ENCODE results near the gene FJX1. TPM values are rescaled to one million over a fixed set of nuclear protein-coding genes. Genes with fewer than 3 reads are reported as not detected.

The FJX1 gene
- total RNA-seq, 1 experiment from 2014 or later, result 13.5 TPM

DNA sequence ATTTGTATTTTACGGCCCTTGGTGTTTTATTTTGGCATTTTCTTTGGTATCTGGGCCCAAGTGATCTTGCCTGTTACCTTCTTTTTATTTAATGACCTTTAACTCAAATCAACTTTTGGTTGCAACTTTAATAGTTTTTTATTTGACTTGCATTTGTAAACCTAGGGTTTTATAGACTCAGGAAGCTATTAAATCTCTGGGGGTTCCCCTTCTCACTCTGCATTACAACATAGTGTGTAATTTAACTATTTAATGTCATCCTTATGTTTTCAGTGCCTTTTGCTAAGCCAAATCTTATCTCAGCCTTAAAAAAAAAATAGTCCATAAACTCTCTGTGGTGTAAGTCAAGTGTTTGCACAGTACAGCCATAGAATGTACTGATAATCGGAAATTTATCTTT is 3.4 kb downstream of the FJX1 start:
- DNase-seq (ENCODE audit: low read depth, low spot score), result no peak
- in situ Hi-C loops (cut with HindIII; ENCODE audit: low pct_unique_long_range_greater_than_20kb, low sequenced_read_pairs), result no loop called here

DNA sequence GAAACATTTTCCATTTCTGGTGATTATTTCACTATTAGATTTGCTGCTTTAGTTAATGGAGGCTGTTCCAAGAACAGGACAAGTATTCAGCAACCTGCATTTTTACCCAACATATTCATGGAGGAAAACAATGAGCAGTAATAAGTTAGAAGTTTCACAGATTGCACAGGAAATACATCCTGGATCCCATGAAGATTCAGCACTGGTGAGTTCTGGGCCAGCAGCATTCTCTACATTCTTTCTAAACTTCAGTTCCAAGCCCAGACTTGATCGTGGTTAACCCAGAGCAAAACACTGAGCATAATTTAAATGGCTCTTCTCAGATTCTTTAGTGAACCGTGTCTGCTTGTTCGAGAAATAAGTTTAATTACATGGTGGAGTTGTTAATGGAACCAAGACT is 3.8 kb downstream of the FJX1 start:
- in situ Hi-C loops (cut with HindIII; ENCODE audit: low pct_unique_long_range_greater_than_20kb, low sequenced_read_pairs), result no loop called here
- no peak for DNase-seq (ENCODE audit: low read depth, low spot score)

GRCh38 chr11:35623621-35624168 is 5.4 kb downstream of the FJX1 start:
- DNase-seq (ENCODE audit: low read depth, low spot score), result no peak
- in situ Hi-C loops (cut with HindIII; ENCODE audit: low pct_unique_long_range_greater_than_20kb, low sequenced_read_pairs), result no loop called here

- in situ Hi-C loops (cut with HindIII; ENCODE audit: low pct_unique_long_range_greater_than_20kb, low sequenced_read_pairs), result no loop called here
Observed at GRCh38 chr11:35624316-35624715, 6.1 kb downstream of the FJX1 start.

DNA sequence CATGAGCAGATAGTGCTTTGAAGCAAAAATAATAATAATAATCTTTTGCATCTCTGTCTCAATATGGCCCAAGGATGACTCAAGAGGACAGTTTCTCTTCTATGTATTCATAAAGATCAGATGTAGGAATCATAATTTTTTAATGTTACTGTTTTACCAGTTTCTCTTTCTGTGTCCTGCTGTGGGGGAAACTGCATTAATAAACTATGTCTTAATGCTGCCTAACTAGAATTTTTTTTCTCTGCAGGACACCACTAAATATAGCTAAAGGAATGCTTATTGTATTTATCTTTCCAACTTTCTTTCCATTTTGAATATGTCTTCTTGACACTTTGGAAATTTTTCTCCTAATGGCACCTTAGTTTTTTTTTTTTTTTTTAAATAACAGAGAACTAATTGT is 6.5 kb downstream of the FJX1 start:
- no peak for DNase-seq (ENCODE audit: low read depth, low spot score)
- in situ Hi-C loops (cut with HindIII; ENCODE audit: low pct_unique_long_range_greater_than_20kb, low sequenced_read_pairs), result no loop called here

More at GRCh38 chr11:35624316-35624715, 6.1 kb downstream of the FJX1 start:
- DNase-seq (ENCODE audit: low read depth, low spot score), result no peak

- DNase-seq (ENCODE audit: low read depth, low spot score), result no peak
- in situ Hi-C loops (cut with HindIII; ENCODE audit: low pct_unique_long_range_greater_than_20kb, low sequenced_read_pairs), result no loop called here
Observed at GRCh38 chr11:35626501-35626900, 8.2 kb downstream of the FJX1 start.

- in situ Hi-C loops (cut with HindIII; ENCODE audit: low pct_unique_long_range_greater_than_20kb, low sequenced_read_pairs), result no loop called here
- DNase-seq (ENCODE audit: low read depth, low spot score), result no peak
Observed at GRCh38 chr11:35629511-35629910, 11.3 kb downstream of the FJX1 start.

GRCh38 chr11:35629914-35630313 is 11.7 kb downstream of the FJX1 start:
- in situ Hi-C loops (cut with HindIII; ENCODE audit: low pct_unique_long_range_greater_than_20kb, low sequenced_read_pairs), result no loop called here
- DNase-seq (ENCODE audit: low read depth, low spot score), result peak; percentile 22

GRCh38 chr11:35631891-35632290 is 13.6 kb downstream of the FJX1 start:
- DNase-seq (ENCODE audit: low read depth, low spot score), result no peak
- in situ Hi-C loops (cut with HindIII; ENCODE audit: low pct_unique_long_range_greater_than_20kb, low sequenced_read_pairs), result no loop called here

- no peak for DNase-seq (ENCODE audit: low read depth, low spot score)
Observed at GRCh38 chr11:35632301-35632700, 14.0 kb downstream of the FJX1 start.

DNA sequence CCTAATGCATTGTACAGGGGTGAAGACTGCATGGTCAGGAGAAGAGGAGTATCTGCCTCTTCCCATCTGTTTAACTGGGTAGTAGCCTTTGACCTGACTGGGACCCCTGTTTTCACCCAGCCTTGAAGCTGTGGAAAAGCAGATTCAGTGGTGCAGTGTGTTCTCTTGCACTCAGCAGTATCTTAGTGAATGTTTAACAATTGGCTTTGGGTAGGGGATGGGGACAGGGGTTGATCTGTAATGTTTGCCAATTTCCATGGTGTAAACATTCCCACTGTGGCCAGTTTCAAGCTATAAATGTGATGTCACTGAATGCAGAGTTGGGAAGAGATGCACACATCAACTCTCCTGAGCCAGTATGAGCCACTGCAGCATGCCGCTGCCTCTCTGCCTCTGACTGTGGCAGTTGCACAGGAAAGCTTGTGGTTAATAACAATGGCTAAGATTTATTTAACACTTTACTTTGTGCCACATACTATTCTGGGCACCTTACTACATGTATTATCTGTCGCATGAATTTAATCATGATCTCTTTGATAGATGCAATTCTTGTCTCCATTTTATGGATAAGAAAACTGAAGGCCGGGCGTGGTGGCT is 15.7 kb downstream of the FJX1 start:
- in situ Hi-C loops (cut with HindIII; ENCODE audit: low pct_unique_long_range_greater_than_20kb, low sequenced_read_pairs), result no loop called here
- no peak for DNase-seq (ENCODE audit: low read depth, low spot score)

More at GRCh38 chr11:35632301-35632700, 14.0 kb downstream of the FJX1 start:
- in situ Hi-C loops (cut with HindIII; ENCODE audit: low pct_unique_long_range_greater_than_20kb, low sequenced_read_pairs), result no loop called here

- in situ Hi-C loops (cut with HindIII; ENCODE audit: low pct_unique_long_range_greater_than_20kb, low sequenced_read_pairs), result no loop called here
- no peak for DNase-seq (ENCODE audit: low read depth, low spot score)
Observed at GRCh38 chr11:35635933-35636332, 17.7 kb downstream of the FJX1 start.

- in situ Hi-C loops (cut with HindIII; ENCODE audit: low pct_unique_long_range_greater_than_20kb, low sequenced_read_pairs), result no loop called here
- DNase-seq (ENCODE audit: low read depth, low spot score), result no peak
Observed at GRCh38 chr11:35639591-35640179, 21.4 kb downstream of the FJX1 start.

DNA sequence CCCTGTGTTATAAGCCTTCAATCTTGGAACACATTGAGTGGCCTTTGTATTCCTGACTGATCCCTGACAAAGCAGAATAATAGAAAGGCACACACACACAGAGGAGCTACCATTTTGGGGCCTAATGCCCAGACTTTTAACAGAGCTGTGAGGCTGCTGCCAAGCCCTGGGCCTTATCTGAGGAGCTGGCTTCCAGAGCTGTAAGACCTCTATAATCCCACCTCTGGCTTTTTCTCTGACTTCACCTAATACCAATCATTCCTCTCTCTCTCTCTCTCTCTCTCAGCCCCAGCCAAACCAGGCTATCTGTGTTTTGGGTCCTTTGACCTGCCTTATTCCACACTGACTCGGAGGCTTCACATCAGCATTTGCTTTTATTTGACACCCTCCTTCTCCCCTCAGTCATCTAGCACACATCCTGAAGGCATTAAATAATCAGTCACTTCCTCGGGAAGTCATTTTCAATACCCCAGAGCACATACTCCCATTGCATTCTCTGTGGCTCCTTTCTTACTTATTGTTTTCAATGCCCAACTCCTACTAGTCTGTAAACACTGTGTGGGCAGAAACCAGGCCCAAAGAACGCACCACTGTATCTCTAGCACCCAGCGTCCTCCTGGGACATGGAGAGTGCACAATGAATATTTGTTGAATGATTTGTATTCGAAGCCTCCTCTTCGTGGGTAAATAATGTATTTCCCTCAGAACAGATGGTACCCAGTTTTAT is 23.1 kb downstream of the FJX1 start:
- in situ Hi-C loops (cut with HindIII; ENCODE audit: low pct_unique_long_range_greater_than_20kb, low sequenced_read_pairs), result no loop called here
- peak; percentile 51 for DNase-seq (ENCODE audit: low read depth, low spot score)

- no peak for DNase-seq (ENCODE audit: low read depth, low spot score)
- in situ Hi-C loops (cut with HindIII; ENCODE audit: low pct_unique_long_range_greater_than_20kb, low sequenced_read_pairs), result no loop called here
Observed at GRCh38 chr11:35641964-35642363, 23.7 kb downstream of the FJX1 start.

DNA sequence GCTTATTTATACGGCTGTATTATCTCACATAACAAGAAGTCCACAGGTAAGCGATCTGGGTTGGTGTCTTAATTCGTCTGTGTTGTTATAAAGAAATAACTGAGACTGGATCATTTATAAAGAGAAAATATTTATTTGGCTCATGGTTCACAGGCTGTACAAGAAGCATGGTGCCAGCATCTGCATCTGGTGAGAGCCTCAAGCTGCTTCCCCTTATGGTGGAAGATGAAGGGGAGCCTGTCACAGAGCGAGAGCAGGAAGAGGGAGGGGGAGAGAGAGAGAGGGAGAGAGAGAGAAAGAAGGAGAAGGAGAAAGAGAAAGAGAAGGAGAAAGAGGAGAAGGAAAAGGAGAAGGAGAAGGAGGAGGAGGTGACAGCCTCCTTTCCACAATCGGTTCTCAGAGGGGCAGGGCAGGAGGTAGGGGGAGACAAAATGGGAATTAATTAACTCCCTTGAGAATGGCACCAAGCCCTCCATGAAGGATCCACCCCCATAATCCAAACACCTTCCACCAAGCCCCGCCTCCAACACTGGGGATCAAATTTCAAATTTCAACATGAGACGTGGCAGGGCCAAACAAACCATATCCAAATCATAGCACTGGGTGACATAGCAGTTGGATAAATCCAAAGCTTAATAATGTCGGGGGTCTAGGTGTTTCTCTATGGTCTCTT is 29.3 kb downstream of the FJX1 start:
- in situ Hi-C loops (cut with HindIII; ENCODE audit: low pct_unique_long_range_greater_than_20kb, low sequenced_read_pairs), result no loop called here

GRCh38 chr11:35650006-35650405 is 31.7 kb downstream of the FJX1 start:
- no peak for DNase-seq (ENCODE audit: low read depth, low spot score)
- in situ Hi-C loops (cut with HindIII; ENCODE audit: low pct_unique_long_range_greater_than_20kb, low sequenced_read_pairs), result no loop called here

More for the DNA sequence above, 29.3 kb downstream of the FJX1 start:
- no peak for DNase-seq (ENCODE audit: low read depth, low spot score)

DNA sequence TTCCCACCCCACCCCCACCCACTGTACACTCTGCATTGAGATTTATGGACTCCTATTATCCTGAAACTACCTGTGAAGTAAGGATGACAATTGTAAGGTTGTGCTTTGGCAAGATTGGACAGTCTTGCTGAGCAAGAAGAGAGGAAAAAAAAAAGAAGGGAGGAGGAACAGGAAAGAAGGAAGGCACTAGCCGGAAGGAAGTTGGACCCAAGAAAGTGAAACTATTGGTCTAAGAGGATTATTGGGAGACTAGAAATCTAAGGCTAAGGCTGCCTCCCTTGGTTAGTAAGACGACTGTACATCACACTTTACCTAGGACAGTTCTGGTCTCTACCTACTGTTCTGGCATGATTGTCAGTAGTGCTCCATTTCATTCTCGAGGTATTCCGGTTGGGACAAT is 32.2 kb downstream of the FJX1 start:
- in situ Hi-C loops (cut with HindIII; ENCODE audit: low pct_unique_long_range_greater_than_20kb, low sequenced_read_pairs), result no loop called here
- no peak for DNase-seq (ENCODE audit: low read depth, low spot score)

Measured in SK-MEL-5 (cell line).